A549 treated with dexamethasone at 1 μM for 4 hours (cell line): ENCODE measurements around the gene TBX4. TPM values are rescaled to one million over a fixed set of nuclear protein-coding genes. Genes with fewer than 3 reads are reported as not detected.

Experiments
- total RNA-seq: library from RNA; stranded (reverse); fragments of 200-300 nt; extraction: Qiagen RNA extraction; gene quantifications from 5 replicates; pipeline ENCODE4 v1.2.3, GENCODE V29; 2022

TBX4 gene
- 0.23 to 0.40 TPM (median 0.24 TPM) in 5 replicates for total RNA-seq

GRCh38 chr17:61452301-61453290 is at the start of gene TBX4:
TSS of gene TBX4 (plus strand) at chr17:61452422. CDS start at chr17:61456491, 4,069 bp downstream.

Other genes starting within 250 kb of the TBX4 start
- 3.2 to 5.7 TPM (median 4.8 TPM) in 5 replicates for gene TBX2, start 52.6 kb upstream of the TBX4 start, total RNA-seq
- 0.13 TPM in 1 of 5 replicates, not detected in the others for gene NACA2, start 138.8 kb downstream of the TBX4 start, total RNA-seq